IPS DF 19.7 (cell line): Measurements from ENCODE around the gene LRIF1.
"Not testable (repeated sequence)": the region's sequence is repeated elsewhere in the genome, so short reads cannot be mapped to it uniquely, and the experiment has no call there.

Experiments
- DNase-seq: peaks from one replicate; pipeline ENCODE4 v3.0.0-alpha.2; 2013; ENCODE audit warnings: low read depth, low spot score

LRIF1 gene, protein sequence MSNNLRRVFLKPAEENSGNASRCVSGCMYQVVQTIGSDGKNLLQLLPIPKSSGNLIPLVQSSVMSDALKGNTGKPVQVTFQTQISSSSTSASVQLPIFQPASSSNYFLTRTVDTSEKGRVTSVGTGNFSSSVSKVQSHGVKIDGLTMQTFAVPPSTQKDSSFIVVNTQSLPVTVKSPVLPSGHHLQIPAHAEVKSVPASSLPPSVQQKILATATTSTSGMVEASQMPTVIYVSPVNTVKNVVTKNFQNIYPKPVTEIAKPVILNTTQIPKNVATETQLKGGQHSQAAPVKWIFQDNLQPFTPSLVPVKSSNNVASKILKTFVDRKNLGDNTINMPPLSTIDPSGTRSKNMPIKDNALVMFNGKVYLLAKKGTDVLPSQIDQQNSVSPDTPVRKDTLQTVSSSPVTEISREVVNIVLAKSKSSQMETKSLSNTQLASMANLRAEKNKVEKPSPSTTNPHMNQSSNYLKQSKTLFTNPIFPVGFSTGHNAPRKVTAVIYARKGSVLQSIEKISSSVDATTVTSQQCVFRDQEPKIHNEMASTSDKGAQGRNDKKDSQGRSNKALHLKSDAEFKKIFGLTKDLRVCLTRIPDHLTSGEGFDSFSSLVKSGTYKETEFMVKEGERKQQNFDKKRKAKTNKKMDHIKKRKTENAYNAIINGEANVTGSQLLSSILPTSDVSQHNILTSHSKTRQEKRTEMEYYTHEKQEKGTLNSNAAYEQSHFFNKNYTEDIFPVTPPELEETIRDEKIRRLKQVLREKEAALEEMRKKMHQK

DNA sequence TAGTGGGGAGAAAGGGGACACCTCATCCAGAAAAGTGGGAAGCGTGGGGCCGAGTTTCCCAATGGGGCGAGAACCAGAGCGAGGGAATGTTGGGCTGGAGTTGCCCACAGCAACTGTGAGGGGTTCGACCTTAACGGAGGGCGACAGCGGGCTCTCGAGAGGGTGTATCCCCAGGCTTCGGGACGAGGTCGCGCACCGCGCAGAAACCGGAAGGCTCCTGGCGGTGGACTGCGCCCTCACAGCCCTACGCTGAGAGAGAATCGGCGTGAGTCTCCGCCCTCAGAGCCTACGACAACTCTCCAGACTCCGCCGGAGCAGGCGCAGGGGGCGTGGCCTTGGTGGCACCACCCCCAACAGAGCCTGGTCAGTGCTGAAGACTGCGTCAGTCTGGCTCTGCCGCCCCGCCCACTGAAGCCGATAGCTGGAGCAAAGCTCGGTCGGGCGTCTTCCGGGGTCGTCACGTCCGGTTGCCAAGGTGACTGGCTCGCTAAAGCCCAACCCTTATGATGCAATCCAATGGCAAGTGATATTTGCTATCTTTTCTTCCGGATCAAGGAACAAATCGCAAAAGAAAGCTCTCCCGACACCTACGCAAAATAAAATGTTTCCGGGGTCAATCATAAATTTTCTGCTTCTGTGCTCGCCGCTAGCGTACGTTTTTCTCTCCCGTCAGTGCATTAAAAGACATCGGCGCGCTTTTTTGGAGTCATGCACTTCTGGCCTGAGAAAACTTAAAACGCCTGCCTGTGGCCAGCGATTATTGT is at the start of gene LRIF1:
TSS of gene LRIF1 (minus strand) at position 232 of the 764 bp plus-strand sequence. CDS start 234 bp downstream, outside the sequence.
- DNase-seq, result peak; percentile 95

DNA sequence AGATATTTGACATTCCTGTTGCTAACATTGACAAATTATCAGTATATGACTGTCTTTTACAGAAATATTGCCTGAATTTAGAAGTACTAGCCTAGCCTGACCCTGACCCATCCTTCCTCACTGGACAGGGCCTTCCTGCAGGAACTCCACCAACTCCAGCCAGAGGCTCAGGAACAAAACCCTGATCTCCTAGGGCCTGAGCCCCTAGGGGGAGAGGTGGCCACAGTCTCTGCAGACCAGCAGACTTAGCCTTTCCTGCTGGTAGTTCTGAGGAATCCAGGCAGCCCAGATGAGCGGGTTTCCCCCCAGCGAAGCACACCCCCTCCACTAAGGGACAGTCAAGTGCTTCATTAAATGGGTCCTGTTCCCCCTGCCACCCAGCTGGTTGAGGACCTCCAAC is 44.3 kb upstream of the LRIF1 start:
- no peak for DNase-seq

DNA sequence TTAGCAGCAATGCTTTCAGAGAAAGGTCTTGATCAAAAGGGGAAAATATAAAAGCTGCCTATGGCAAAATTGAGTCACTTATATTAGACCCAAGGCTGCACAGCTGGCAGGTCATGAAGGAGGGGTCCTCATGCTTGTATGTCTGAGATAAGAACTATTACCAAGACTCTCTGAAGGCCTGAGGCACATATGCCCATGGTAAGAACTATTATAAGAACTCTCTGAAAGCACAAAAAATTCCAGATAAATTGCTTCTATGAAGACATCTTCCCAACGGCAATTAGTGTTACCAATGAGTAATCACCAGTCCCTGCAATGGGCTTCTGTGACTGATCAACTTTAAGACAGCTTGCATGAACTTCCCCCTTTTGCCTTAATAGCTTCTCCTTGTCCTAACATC is 42.8 kb upstream of the LRIF1 start:
- DNase-seq, result no peak

DNA sequence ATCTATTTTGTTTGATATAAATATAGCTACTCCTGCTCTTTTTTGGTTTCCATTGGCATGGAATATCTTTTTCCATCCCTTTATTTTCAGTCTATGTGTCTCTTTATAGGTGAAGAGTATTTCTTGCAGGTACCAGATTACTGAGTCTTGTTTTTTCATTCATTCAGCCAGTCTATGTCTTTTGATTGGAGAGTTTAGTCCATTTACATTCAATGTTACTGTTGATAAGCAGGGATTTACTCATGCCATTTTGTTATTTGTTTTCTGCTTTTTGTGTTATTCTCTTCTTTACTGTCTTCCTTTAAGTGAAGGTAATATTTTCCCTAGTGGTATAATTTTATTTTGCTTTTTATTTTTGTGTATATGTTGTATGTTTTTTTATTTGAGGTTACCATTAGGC is 35.9 kb upstream of the LRIF1 start:
- DNase-seq, result not testable (repeated sequence)

DNA sequence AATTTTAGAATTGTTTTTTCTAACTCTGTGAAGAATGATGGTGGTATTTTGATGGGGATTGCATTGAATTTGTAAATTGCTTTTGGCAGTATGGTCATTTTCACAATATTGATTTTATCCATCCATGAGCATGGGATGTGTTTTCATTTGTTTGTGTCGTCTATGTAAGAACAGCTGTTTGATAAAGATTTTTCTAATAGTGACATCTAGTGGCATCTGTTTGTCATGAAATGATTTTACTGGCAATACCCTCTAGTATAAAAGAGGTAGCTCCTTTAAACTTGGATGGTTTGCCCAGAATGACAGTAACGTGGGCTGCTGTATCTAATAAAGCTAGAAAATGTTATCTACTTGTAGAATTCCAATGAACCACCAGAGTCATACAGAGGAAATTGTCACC is 28.6 kb upstream of the LRIF1 start:
- not testable (repeated sequence) for DNase-seq

DNA sequence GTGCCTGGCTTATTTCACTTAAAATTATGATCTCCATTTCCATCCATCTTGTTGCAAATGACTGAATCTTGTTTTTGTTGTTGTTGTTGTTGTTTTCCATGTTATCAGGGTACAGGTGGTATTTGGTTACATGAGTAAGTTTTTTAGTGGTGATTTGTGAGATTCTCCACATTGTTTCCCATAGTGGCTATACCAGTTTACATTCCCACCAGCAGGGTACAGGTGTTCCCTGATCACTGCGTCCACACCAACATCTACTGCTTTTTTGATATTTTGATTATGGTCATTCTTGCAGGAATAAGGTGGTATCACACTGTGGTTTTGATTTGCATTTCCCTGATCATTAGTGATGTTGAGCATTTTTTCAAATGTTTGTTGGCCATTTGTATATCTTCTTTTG is 27.6 kb upstream of the LRIF1 start:
- DNase-seq, result not testable (repeated sequence)

DNA sequence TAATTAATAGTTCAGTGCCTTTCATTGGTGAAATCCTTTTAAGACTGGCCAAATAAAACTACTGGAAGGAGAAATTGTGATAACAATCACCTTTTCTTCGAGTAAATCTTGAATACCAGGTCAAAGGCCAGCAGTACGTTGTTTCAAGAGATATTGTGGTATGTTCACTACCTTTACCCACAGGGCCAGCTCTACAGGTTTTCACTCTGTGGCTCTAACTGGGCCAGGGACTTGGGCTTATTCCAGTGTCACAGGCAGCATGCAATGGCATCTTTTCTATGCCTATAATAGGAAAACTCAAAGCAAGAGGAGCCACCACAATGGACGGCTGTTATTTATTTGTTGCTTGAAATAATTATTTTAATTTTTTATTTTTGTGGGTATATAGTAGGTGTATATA is 26.8 kb upstream of the LRIF1 start:
- no peak for DNase-seq

DNA sequence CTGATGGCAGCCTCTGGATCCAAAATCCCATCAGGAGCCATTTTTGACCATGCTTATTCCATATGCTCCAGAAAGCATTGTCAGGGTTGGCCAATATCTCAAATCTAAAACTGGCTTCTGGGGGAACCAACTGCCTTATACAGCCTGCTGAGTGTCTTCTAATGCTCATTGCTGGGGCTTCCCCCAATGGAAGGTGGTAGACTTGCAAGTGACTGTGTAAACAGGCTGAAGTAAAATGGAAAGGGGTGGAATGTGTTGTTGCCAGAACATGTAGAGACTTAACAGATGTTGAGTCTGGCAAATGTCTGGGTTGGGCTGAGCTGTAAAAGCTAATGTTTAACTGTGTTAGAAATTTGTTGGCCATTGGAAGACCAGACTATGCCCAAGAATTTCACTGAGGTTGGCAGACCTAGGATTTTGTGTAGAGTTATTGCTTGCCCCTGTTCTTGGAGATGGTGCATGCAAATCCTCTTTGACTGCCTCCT is 22.7 kb upstream of the LRIF1 start:
- DNase-seq, result no peak

DNA sequence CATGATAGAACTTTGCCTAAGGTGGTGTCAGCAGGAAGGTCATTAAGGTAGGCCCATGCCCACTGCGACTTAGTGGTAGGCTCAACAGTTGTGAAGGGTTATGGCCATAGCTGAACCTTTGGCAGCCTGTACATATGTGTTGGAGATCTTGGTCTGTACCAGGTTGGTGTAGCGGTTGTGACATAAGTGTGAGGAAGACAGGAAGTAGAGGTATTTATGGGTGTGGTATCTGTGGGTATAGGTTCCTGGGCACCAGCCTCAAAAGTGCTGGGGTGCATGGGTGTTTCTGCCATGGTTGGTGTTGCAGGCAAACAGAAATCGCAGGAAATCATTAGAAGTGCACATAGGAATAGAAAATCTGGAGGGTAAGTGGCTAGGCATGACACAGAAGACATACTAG is 18.6 kb upstream of the LRIF1 start:
- DNase-seq, result no peak

DNA sequence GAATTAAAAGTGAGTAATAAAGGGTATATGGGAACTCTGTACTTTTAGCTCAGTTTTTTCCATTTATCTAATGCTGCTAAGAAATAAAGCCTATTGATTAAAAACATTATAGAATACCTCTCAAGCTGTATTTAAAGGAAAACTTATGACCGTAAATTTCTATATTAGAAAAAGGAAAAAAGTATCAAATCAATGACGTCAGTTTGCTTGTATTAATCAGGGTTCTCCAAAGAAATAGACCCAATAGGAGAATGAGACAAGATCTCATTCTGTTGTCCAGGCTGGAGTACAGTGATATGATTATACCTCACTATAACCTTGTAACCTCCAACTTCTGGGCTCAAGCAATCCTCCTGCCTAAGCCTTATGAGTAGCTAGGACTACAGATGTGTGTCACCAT is 15.4 kb upstream of the LRIF1 start:
- DNase-seq, result no peak

DNA sequence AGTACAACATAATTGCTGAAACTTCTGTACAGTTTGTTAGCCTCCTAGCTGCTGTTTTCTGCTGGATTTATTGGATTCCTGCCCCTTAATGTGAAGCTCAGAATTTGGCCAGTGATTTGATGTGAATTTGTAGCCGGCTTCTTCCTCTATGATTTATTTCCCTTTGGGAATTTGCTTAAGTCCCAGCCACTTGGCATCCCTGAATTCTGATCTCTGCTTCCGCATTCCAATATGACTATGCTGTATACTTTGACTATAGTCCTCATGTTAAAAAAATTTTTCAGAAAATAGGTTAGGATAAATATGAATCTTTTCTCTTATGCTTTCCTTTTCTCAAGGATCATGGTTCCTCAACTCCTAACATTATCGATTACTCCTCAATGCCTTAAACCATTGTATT is 12.4 kb upstream of the LRIF1 start:
- no peak for DNase-seq

DNA sequence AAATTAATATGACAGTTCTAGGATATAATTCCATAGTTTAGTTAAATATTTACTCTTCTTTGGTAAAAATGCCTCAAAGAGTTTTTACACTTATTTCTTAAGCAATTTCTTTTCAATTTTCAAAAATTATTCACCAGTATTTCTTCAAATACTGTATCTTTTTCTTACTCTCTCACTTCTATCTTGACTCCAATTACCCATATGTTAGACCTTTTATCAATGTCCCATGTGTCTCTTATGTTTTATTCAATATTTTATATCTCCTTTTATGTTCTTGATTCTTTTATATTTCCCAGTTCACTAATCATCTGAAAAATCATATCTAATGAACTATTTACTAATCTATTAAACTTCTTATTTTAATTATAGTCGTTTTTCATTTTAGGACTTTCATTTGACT is 11.5 kb upstream of the LRIF1 start:
- DNase-seq, result no peak

DNA sequence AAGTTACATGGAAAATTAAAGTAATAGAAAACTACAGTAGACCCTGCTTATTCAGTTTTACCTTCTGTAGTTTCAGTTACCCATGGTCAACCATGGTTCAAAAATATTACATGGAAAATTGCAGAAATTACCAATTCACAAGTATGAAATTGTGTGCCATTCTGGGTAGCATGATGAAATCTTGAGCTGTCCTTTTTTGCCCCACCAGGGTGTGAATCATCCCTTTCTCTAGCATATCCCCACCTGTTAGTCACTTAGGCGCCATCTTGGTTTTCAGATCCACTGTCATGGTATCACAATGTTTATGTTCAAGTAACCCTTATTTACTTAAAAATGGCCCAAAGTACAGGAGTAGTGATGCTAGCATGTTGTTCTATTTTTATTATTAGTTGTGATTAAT is 3.5 kb upstream of the LRIF1 start:
- no peak for DNase-seq

DNA sequence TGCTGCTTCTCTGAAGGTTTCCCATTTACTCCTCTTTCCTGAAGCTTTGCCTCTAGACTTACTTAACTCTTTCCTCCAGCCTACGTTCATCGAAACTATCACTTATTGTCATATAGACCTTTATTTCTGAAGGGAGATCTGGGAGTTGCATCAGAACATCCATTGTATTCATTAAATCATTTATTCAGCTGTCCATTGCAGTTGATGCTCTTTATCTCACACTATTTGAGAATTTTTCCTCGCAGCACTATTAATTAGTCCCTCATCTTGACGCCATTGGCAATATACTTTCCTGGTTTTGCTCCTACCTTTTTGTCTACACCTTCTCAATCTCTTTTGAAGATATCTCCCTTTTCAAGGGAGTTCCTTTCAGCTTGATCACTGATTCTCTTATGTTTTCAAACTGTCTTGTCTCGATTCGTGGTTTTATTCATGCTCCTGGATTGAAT is 757 bp upstream of the LRIF1 start:
- DNase-seq, result no peak

DNA sequence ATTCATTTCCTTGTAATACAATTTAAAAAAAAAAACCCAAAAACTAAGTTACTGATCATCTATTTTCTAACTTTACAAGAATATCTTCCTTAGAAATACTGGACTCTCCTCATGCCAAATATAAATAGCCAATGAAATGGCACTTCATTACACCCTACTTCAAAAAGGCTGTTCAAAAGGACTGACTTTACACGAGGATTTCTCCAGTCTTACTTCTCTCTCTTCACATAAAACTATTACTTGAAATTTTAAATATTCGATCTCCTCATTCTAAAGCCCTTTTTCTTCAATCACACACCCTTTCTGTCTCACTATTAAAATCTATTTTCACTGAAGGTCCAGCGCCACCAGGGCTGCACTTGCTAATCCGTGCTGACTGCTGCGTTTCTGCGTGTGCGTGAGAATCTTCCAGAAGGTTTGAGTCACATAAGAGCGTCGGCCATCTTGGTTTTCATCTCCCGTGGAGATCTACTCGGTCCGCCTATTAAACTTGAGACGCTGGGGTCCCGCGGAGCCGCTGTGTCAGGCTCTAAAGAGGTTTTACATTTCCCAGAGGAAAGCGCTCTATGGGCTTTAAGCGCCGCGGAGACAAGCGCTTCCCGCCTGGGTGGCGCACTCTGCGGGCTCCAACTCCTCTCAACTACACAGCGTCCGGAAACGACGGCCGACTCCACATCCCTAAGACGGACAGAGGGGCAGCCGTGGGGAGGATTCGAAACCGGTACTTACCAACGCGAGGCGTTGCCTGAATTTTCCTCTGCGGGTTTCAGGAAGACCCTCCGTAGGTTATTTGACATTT is 631 bp downstream of the LRIF1 start:
- peak; percentile 60 for DNase-seq

DNA sequence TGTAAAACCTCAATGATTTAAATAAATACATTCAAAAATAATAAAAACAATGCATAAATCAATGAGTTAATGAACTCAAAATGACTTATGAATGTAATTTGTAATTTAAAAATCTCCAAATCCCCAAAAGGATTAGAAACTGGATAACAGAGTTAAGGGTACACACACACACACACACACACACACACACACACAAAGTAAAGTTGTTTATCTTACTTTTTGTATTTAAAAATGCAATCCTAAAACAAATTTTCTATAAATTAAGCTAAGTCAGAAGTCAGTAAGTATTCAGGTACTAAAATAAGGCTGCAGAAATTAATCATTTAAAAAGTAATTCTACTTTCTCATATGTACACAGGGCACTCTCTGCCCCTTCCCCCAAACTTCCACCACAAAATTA is 1.8 kb downstream of the LRIF1 start:
- DNase-seq, result no peak

DNA sequence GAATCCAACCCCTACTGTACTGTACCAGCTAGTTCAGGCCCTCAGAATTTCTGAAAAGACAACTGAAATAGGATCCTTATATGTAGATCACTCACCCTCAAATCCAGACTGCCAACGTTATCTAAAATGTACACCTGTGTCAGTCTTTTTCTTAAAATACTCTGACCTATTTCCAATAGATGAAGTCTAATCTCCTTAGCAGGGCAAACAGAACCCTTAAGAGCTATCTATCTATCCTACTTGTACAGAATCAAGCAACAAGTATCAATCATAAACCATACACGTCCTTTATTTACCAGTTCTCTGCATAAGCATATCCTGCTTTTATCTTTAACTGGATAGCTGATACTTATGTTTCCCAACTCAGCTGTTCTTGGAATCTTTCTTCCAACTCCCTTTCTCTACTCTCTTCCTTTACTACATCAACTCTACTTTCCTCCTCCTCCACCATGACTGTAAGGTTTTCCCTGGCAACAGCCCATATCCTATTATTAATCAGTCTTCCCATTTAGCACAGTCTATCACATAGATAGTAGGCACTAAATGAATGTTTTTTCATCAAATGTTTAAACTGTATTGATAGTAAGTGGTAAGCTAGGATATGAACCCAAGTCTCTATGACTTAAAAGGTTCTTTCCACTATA is 2.8 kb downstream of the LRIF1 start:
- no peak for DNase-seq

DNA sequence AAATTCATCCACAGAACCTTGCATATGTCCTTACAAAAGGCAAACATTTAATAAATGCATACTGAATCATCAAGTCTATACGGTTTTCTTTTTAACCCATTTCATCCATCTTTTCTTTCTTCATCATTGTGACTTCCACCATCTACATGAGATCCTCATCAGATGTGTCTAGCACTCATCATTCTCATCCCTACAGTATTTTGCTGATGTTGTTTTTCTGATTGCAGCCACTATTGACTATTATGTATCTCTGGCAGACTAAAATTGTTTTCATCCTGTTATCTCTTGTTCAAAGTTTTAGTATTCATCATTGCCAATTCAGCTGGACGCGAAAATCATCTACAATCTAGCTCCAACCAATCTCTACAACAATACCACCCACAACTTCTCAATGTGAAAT is 5.9 kb downstream of the LRIF1 start:
- no peak for DNase-seq

DNA sequence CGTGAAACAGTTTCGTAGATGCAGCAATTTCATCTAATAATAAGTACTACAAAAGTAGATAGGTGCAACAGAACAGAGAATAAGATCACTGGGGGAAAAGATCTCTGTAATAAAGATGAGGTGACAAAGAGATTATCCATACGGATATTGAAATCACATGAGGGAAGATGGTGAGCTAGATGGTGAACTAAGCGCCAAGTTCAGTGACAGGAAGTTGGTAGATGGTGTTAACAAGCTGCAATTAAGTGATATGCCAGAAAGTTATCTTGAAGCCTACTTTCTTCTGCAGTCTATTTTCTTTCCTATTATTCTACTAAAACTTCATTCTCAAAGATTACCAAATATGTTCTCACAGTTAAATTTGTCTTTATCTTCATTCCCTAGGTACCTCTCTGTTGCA is 7.1 kb downstream of the LRIF1 start:
- no peak for DNase-seq

DNA sequence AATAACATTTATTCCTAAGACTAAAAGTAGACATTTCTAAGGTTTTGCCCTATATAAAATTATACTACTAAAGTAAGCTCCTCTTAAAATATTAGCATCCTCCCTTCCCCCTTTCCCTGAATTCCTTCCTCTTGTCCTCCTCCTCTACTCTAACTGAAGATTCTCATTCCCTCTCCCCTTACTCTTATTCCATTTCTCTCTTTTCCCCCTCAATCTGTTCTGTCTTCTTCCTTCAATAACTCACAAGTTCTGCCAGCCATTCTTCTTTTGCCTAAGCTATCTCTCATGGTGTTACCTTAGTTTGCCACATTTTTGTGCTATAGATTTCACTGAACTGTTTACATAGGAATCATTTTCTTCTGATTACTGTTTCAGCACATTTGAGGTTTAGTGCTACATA is 10.7 kb downstream of the LRIF1 start:
- no peak for DNase-seq

DNA sequence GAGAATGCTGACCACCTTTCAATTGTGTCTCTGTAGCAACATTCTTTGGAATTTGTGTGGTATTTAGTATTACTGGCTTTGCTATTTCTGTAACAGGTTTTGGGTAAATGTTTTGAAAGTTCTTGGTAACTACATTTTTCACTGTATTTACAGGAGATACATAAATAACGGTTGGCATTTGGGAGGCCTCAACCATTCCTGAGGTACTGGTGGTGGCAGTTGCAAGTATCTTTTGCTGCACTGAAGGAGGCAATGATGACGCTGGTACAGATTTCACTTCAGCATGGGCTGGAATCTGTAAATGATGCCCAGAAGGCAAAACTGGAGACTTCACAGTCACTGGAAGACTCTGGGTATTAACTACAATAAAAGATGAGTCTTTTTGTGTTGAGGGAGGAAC is 11.7 kb downstream of the LRIF1 start:
- DNase-seq, result no peak
